ENCODE results near the gene ARHGAP18.
"Not testable (repeated sequence)": the region's sequence is repeated elsewhere in the genome, so short reads cannot be mapped to it uniquely, and the experiment has no call there.

Gene ARHGAP18

GRCh38 chr6:129586815-129587214 lies 123.2 kb downstream of the ARHGAP18 start:
- DNase-seq (ENCODE audit: low read depth) = no peak

DNA sequence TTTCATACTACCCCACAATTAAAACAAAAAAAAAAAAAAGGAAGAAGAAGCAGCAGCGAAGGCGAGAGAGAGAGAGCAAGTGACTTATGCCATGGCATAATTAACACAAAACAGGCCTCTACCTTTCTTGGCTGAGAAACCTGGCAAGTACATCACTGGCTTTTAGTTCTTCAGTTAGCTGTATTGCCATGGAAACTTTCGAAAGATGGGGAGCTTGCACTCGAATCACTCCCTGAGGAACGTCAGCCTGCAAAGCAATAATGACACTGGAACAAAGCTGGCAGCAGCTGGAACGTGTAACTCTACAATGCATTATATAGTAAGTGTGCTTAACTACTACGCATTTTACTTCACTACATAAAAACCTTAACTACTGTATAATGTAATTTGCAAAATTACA lies 126.1 kb downstream of the ARHGAP18 start:
- no peak for DNase-seq (ENCODE audit: low read depth)

DNA sequence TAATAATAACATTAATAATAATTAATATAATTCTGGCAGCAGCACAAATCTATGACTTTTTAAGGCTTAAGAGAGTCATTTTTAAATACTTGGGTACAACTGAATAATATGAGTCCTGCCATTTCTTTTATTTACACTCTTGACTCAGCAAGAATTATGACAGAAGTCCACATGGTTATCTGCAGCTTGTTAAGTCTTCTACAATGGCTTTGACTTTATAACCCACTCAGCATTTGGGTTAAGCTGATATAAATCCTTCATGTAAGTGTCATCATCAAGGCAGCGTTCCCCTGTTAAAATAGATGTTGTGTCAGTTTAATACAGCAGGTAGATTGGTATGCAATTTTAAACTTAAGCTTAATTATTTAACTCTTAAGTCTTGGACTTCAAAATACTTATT lies 131.7 kb downstream of the ARHGAP18 start:
- DNase-seq (ENCODE audit: low read depth) = no peak

- DNase-seq (ENCODE audit: low read depth) = no peak
These were observed 132.3 kb downstream of the ARHGAP18 start for GRCh38 chr6:129577691-129578090.

GRCh38 chr6:129576456-129576855 lies 133.5 kb downstream of the ARHGAP18 start:
- no peak for DNase-seq (ENCODE audit: low read depth)

GRCh38 chr6:129575378-129576118 lies 134.4 kb downstream of the ARHGAP18 start:
- no peak for DNase-seq (ENCODE audit: low read depth)

DNA sequence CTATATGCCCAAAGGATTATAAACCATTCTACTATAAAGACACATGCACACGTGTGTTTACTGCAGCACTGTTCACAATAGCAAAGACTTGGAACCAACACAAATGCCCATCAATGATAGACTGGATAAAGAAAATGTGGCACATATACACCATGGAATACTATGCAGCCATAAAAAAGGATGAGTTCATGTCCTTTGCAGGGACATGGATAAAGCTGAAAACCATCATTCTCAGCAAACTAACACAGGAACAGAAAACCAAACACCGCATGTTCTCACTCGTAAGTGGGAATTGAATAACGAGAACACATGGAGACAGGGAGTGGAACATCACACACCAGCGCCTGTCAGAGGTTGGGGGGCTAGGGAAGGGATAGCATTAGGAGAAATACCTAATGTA lies 135.4 kb downstream of the ARHGAP18 start:
- DNase-seq (ENCODE audit: low read depth) = not testable (repeated sequence)

DNA sequence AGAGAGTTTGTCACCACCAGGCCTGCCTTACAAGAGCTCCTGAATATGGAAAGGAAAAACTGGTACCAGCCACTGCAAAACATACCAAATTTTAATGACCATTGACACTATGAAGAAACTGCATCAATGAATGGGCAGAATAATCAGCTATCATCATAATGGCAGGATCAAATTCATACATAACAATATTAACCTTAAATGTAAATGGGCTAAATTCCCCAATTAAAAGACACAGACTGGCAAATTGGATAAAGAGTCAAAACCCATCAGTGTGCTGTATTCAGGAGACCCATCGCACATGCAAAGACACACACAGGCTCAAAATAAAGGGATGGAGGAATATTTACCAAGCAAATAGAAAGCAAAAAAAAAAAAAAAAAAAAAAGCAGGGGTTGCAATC lies 139.0 kb downstream of the ARHGAP18 start:
- DNase-seq (ENCODE audit: low read depth) = not testable (repeated sequence)

- DNase-seq (ENCODE audit: low read depth) = no peak
These were observed 142.0 kb downstream of the ARHGAP18 start for GRCh38 chr6:129568015-129568414.

GRCh38 chr6:129567374-129567773 lies 142.6 kb downstream of the ARHGAP18 start:
- peak; percentile 38 for DNase-seq (ENCODE audit: low read depth)

DNA sequence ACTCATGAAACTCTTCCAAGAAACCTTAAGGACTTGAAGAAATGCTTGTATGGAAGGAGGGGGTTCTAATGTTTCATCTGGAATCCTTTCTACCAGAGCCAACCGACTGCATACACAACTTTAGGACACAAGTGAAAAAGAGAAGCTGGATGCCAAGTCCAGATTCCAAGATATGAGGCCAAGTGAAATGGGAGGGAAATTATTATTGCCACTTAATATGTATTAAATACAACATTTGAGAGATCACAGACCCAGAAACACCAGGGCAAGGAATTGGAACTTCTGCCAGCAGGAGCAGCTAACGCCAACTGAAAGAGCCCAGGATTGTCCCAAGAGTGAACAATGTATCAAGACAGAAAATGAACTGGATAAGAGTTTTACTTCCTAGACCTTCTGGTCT lies 144.2 kb downstream of the ARHGAP18 start:
- no peak for DNase-seq (ENCODE audit: low read depth)

- no peak for DNase-seq (ENCODE audit: low read depth)
These were observed 144.6 kb downstream of the ARHGAP18 start for GRCh38 chr6:129565366-129565765.

DNA sequence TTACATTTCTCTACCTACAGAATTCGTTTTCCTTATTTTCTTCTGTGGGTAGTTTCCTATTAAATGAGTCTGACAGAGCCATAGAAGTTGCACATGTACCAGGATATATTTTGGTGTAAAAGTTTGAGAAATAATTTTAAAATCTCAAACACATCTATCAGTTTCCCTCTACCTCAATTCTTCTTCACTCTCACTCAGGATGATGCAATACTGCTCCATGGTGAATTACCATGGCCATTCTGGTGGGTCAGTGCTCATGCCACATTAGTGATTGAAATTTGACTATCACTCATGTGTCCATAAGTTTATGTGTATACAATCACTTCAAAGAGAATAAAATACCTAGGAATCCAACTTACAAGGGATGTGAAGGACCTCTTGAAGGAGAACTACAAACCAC lies 151.7 kb downstream of the ARHGAP18 start:
- DNase-seq (ENCODE audit: low read depth) = no peak

DNA sequence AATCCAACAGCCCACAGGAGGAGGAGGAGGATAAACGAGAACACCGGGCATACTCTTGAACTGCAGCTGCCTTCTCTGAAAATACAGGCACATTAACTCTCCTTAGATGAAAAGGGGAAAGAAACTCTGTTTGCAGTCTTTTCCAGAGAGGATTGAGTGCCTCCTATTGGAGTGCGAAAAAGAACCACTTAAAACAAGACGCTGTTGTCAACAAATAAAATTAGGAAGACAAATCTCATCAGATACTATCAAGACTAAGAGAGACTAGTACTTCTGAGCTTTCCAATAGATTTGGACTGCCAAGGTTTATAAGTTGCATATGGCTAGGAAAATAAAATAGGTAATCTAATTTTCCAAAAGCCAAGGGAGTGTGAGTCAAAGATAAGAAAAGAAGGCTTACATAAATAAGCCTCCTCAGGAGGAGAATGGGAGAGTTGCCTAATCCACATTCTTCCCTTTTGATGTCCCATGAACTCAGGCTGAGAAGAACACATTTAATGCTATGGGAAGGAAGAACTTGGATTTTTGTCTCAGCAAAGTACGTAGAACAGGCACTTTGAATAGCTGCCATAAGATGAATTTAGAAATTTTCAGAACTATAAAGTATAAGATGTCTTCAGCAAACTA lies 154.7 kb downstream of the ARHGAP18 start:
- DNase-seq (ENCODE audit: low read depth) = no peak

DNA sequence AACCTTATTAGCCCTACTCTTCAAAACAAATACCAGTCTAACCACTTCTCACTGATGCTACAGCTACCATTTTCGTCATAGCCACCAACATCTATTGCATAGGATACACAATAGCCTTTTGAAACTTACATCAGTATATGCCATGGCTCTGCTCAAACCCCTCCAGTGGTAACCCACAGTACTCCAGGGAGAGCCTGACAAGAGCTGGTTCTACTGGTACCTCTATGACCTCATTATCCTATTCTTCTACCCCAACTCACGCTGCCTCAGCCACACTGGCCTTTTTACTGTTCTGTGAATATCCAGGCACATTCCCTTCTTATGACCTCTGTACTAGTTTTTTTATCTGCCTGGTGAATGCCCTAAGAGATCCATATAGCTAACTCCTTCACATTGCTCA lies 157.6 kb downstream of the ARHGAP18 start:
- no peak for DNase-seq (ENCODE audit: low read depth)

DNA sequence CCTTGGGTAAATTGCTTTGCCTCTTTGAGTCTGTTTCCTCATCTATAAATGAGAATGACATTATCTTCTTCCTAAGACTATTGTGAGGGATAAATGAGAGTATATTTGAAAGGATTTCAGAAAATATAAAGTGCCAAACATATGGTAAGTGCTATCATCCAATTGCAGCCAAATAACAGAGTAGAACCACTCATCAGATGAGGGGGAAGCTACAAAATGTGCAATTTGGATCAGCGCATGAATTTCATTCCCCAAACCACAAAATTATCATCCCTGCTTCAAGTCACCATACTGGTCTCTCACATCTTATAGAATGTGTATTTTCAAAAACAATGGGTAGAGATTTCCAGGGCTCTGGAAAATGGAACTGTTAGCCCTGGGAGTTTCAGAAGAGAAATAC lies 158.5 kb downstream of the ARHGAP18 start:
- no peak for DNase-seq (ENCODE audit: low read depth)

- DNase-seq (ENCODE audit: low read depth) = no peak
These were observed 163.3 kb downstream of the ARHGAP18 start for GRCh38 chr6:129546702-129547101.

DNA sequence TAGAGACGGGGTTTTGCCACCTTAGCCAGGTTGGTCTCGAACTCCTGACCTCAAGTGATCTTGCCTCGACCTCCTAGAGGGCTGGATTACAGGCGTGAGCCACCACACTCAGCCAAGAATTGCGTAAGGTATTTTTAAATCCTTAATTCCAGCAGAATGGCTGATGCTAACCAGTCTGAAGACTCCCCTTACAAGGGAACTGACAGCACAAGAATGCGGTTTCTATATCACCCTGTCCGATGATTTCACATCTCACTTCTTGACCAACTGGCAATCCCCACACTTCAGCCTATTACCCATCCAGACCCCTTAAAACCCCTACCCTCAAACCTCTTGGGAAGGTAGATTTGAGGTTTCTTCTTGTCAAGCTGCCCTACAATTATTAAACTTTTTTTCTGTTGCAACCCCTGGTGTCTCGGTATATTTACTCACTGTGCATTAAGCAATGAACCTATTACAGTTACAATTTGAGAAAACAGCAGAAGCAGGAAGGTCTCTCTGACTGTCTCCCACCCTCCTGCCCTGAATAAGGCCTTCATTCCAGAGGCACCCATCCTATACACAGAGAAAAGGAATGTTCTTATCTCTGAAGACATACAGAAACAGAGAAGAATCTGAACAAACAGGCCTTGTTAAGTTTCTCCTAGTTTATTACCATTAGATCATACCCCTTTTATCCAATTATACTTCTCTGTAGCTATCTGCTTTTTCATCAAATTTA lies 164.9 kb downstream of the ARHGAP18 start:
- DNase-seq (ENCODE audit: low read depth) = no peak

DNA sequence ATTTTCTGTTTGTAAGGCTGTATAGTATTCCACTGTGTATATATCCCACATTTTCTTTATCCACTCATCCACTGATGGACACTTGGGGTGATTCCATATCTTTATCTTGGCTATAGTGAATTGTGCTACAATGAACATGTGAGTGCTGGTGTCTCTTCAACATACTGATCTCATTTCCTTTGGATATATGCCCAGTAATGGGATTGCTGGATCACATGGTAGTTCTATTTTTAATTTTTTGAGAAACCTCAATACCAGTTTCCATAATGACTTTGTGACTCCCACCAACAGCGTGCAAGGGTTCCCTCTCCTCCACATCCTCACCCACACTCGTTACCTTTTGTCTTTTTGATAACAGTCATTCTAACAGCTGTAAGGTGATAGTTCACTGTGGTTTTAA lies 166.0 kb downstream of the ARHGAP18 start:
- DNase-seq (ENCODE audit: low read depth) = no peak

DNA sequence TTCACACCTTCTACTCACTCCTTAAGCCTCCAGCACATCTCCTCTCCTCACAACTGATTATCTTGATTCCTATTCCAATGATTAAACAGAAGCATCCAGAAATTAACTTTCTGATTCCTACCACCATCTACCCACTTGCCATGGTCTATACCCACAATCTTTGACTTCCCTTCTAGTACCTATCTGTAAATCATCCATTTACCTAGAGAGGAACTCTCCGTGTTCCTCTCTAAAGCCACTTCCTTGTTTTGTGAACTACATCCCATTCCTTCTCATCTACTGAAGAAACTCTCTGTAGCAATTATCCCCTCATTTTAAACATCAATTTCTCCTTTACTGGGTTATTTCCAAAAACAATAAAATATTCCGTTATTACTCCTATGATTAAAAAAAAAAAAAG lies 167.3 kb downstream of the ARHGAP18 start:
- no peak for DNase-seq (ENCODE audit: low read depth)

- DNase-seq (ENCODE audit: low read depth) = no peak
These were observed 170.9 kb downstream of the ARHGAP18 start for GRCh38 chr6:129539032-129539431.

- DNase-seq (ENCODE audit: low read depth) = no peak
These were observed 173.7 kb downstream of the ARHGAP18 start for GRCh38 chr6:129536271-129536670.

DNA sequence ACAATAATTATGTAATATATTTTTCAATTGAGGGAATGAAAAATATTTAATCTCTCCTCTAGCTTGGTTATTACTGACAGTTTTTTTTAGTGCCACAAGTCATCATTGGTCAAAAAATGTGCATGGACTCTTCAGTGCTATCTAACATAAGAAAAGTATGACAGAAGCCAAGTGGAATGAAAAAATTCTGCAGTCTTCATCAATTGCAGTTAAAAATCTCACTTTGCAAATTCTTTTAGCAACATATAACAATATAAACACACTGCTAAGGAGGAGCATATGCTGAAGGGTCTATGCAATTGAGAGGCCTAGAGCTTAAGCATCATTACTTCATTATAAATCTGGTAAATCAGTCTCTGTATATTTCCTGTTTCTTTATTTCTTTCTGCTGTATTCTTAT lies 175.1 kb downstream of the ARHGAP18 start:
- no peak for DNase-seq (ENCODE audit: low read depth)
